Inferior parietal cortex (tissue), 1 donor: ENCODE data around the gene KIAA1958.

Source experiments
- DNase-seq: peaks from one replicate; pipeline ENCODE4 v3.0.0-alpha.2; 2016; ENCODE audit errors: extremely low spot score

The KIAA1958 gene

GRCh38 chr9:112486221-112487007, at the start of gene KIAA1958:
KIAA1958 (plus strand) TSS chr9:112486827; CDS start chr9:112574081, 87,254 bp downstream.
- peak; percentile 66 for DNase-seq

GRCh38 chr9:112437406-112437805, 49.2 kb upstream of the KIAA1958 start:
- DNase-seq, result no peak

GRCh38 chr9:112439171-112439570, 47.5 kb upstream of the KIAA1958 start:
- no peak for DNase-seq

- DNase-seq, result no peak
Observed at GRCh38 chr9:112439825-112440224, 46.8 kb upstream of the KIAA1958 start.

- DNase-seq, result peak; percentile 45
Observed at GRCh38 chr9:112443200-112443599, 43.4 kb upstream of the KIAA1958 start.

GRCh38 chr9:112443636-112444035, 43.0 kb upstream of the KIAA1958 start:
- DNase-seq, result no peak

- no peak for DNase-seq
Observed at GRCh38 chr9:112445196-112445595, 41.4 kb upstream of the KIAA1958 start.

GRCh38 chr9:112446080-112446479, 40.5 kb upstream of the KIAA1958 start:
- no peak for DNase-seq

GRCh38 chr9:112446526-112446925, 40.1 kb upstream of the KIAA1958 start:
- DNase-seq, result no peak

GRCh38 chr9:112447283-112447761, 39.3 kb upstream of the KIAA1958 start:
- no peak for DNase-seq

GRCh38 chr9:112462855-112463254, 23.8 kb upstream of the KIAA1958 start:
- no peak for DNase-seq

- DNase-seq, result no peak
Observed at GRCh38 chr9:112465352-112465751, 21.3 kb upstream of the KIAA1958 start.

GRCh38 chr9:112472996-112473395, 13.6 kb upstream of the KIAA1958 start:
- DNase-seq, result no peak

GRCh38 chr9:112473986-112474385, 12.6 kb upstream of the KIAA1958 start:
- no peak for DNase-seq

GRCh38 chr9:112475318-112475717, 11.3 kb upstream of the KIAA1958 start:
- no peak for DNase-seq

GRCh38 chr9:112477330-112477729, 9.3 kb upstream of the KIAA1958 start:
- no peak for DNase-seq

- DNase-seq, result no peak
Observed at GRCh38 chr9:112479221-112479620, 7.4 kb upstream of the KIAA1958 start.

GRCh38 chr9:112484607-112485006, 2.0 kb upstream of the KIAA1958 start:
- no peak for DNase-seq

GRCh38 chr9:112485574-112485973, 1.1 kb upstream of the KIAA1958 start:
- no peak for DNase-seq

GRCh38 chr9:112487008-112487798, 576 bp downstream of the KIAA1958 start:
- DNase-seq, result no peak

GRCh38 chr9:112487799-112488340, 1.2 kb downstream of the KIAA1958 start:
- DNase-seq, result peak; percentile 58

- DNase-seq, result peak; percentile 57
Observed at GRCh38 chr9:112489039-112489546, 2.5 kb downstream of the KIAA1958 start.
